Heart left ventricle (tissue), 13 donors: ENCODE data around the gene BPHL.

ENCODE experiments used
- CTCF ChIP-seq, 12 donors: fragments of 200-600 bp; sonication (generic) in 4 of 12; IDR thresholded peaks; one replicate each; pipeline versions ENCODE4 v1.5.0 to v1.8.0; 2018 to 2022; ENCODE audit warnings: antibody characterized with exemption in 12 of 12, mild to moderate bottlenecking in 5 of 12
- POLR2A ChIP-seq, 2 donors: fragments of 450-650 bp; IDR thresholded peaks; one replicate each; pipeline ENCODE4 v1.6.1; 2017; ENCODE audit warnings: antibody characterized with exemption in 2 of 2, mild to moderate bottlenecking in 2 of 2, moderate library complexity in 2 of 2
- donor health status: ischemic (EF 13 %, LVEDD 7.1; RV severe dilation, severe dysfunction).
- donor health status: DM: no; HTN: yes; CAD: no.
- donor health status: DM: no; HTN: no; CAD: no.
- donor health status: ischemic (EF 25% LVEDD 6.9; RV normal size, moderate dysfunction).
- donor health status: ischemic (EF 25% LVEDD 5.7; RV mildly dilated, moderate dysfunction).
- donor health status: ischemic (EF 35%, LVEDD 5.7; RV mildly dilated, moderate dysfunction).
- donor health status: nonischemic (EF 11% LVEDD 7.7; RV severe dilation, severe dysfunction).
- donor health status: DM: yes; HTN: yes; CAD: no.
- donor health status: PGD.
- donor health status: ischemic (EF 29% LVEDD 5.4; RV normal size, mild dysfunction).
- donor health status: nonischemic (EF 23%, LVEDD 6.1; RV moderate dilation, normal function).

GRCh38 chr6:3071568-3071967, 46.9 kb upstream of the BPHL start:
- TF ChIP-seq POLR2A (IDR thresholded peaks at IDR 0.05) (no peak), CTCF (IDR thresholded peaks at IDR 0.05) (no peak)
